K562 (cell line): ENCODE measurements around the gene ANO8. TPM values are rescaled to one million over a fixed set of nuclear protein-coding genes. Genes with fewer than 3 reads are reported as not detected.
A peak's percentile ranks its signal among the peaks of the same experiment; 100 is the strongest.

Source experiments
- AFF4 ChIP-seq: sonication (generic); formaldehyde crosslinking; IDR thresholded peaks from 2 replicates; pipeline ENCODE4 v1.8.0; 2023; ENCODE audit warnings: mild to moderate bottlenecking, missing genetic modification reagents
- CBX3 ChIP-seq, 2 experiments: IDR thresholded peaks; 1 replicate in 1 of 2; 2 replicates in 1 of 2; pipeline ENCODE4 v1.6.1; 2012; ENCODE audit warnings: inconsistent platforms in 2 of 2, low read length in 2 of 2, borderline replicate concordance in 1 of 2, control low read depth in 1 of 2
- CREB1 ChIP-seq, 2 experiments: sonication (generic) in 1 of 2; formaldehyde crosslinking in 1 of 2; IDR thresholded peaks; 2 replicates each; pipeline versions ENCODE4 v1.6.1 to v1.8.0; 2012 to 2022; ENCODE audit warnings: inconsistent platforms in 1 of 2, mild to moderate bottlenecking in 1 of 2, missing genetic modification reagents in 1 of 2, moderate library complexity in 1 of 2
- CXXC5 ChIP-seq: fragments of 250-450 bp; sonication (Bioruptor Pico); IDR thresholded peaks from 2 replicates; pipeline ENCODE4 v1.8.0; 2022; ENCODE audit warnings: inconsistent platforms, mild to moderate bottlenecking, moderate library complexity
- GMEB1 ChIP-seq: fragments of 250-450 bp; sonication (Bioruptor Pico); IDR thresholded peaks from 2 replicates; pipeline ENCODE4 v1.4.0; 2020; ENCODE audit warnings: mild to moderate bottlenecking
- HMBOX1 ChIP-seq: sonication (generic); IDR thresholded peaks from 2 replicates; pipeline ENCODE4 v1.6.1; 2016
- HMGN3 ChIP-seq: IDR thresholded peaks from 2 replicates; pipeline ENCODE4 v1.6.1; 2011; ENCODE audit warnings: borderline replicate concordance, low read depth, mild to moderate bottlenecking, mixed read lengths, low read length; ENCODE audit not compliant: insufficient read length; ENCODE audit errors: extremely low read depth
- HNRNPL ChIP-seq: fragments of 200-400 bp; formaldehyde crosslinking; IDR thresholded peaks from 2 replicates; pipeline ENCODE4 v1.6.1; 2017; ENCODE audit warnings: low read depth, mild to moderate bottlenecking, low read length
- ILK ChIP-seq: fragments of 450-650 bp; IDR thresholded peaks from 2 replicates; pipeline ENCODE4 v1.6.1; 2016; ENCODE audit warnings: missing genetic modification characterization, low read depth, mild to moderate bottlenecking, missing compliant biosample characterization, moderate library complexity, borderline replicate concordance
- KLF16 ChIP-seq: IDR thresholded peaks from 2 replicates; pipeline ENCODE4 v1.6.1; 2016; ENCODE audit warnings: antibody characterized with exemption
- NCOA2 ChIP-seq, 2 experiments: fragments of 450-650 bp; IDR thresholded peaks; 2 replicates each; pipeline ENCODE4 v1.6.1; 2018; ENCODE audit warnings: mild to moderate bottlenecking in 2 of 2, moderate library complexity in 1 of 2; ENCODE audit not compliant: partially characterized antibody in 2 of 2
- NRF1 ChIP-seq, 2 experiments: fragments of 450-650 bp; IDR thresholded peaks in 1 of 2; conservative IDR thresholded peaks in 1 of 2; 2 replicates each; pipeline ENCODE4 v1.6.1; 2014; ENCODE audit warnings: mild to moderate bottlenecking in 2 of 2
- PHF8 ChIP-seq: fragments of 200-600 bp; sonication (generic); IDR thresholded peaks from 2 replicates; pipeline ENCODE4 v1.6.1; 2012; ENCODE audit warnings: mixed run types, mild to moderate bottlenecking, inconsistent platforms, low read length, moderate library complexity, borderline replicate concordance
- PML ChIP-seq: IDR thresholded peaks from 2 replicates; pipeline ENCODE4 v1.6.1; 2012; ENCODE audit warnings: low read length, inconsistent platforms
- ZC3H8 ChIP-seq: fragments of 450-650 bp; IDR thresholded peaks from 2 replicates; pipeline ENCODE4 v1.6.1; 2017
- ZNF316 ChIP-seq: fragments of 450-650 bp; IDR thresholded peaks from 2 replicates; pipeline ENCODE4 v1.6.1; 2016
- polyA plus RNA-seq, 8 experiments: library from polyadenylated mRNA; depleted of rRNA in 4 of 8; stranded (reverse) in 5 of 8; unstranded in 3 of 8; fragments of >200 nt; fragmentation: Nextera tagmentation in 2 of 8; fragmentation: Illumina TruSeq in 1 of 8; extraction: Ambion mirVana in 2 of 8; extraction: Trizol in 1 of 8; gene quantifications; 2 replicates each; pipeline versions ENCODE4 v1.2.1 to v1.2.3, GENCODE V29; 2011 to 2014; ENCODE audit warnings: inconsistent platforms in 1 of 8, missing spikeins in 1 of 8
- total RNA-seq, 7 experiments: library from RNA; depleted of rRNA in 6 of 7; stranded (reverse); fragments of >200 nt in 6 of 7; fragmentation: Illumina TruSeq in 2 of 7; extraction: Trizol in 2 of 7; gene quantifications; 2 replicates each; pipeline versions ENCODE4 v1.2.1 to v1.2.3, GENCODE V29; 2011 to 2021; ENCODE audit warnings: low replicate concordance in 1 of 7
- TF ChIP-seq, protein P1 (sequence below), 2 experiments: fragments of 150-350 bp in 1 of 2; IDR thresholded peaks; 2 replicates each; pipeline ENCODE4 v1.6.1; 2012 to 2016; ENCODE audit warnings: low read depth in 2 of 2, low read length in 2 of 2, mild to moderate bottlenecking in 1 of 2, moderate library complexity in 1 of 2

ANO8 gene
- total and polyA plus RNA-seq, 9 of the 15 experiments (the other 6 are each of a cell fraction or from before 2014, with no cell fraction given), result 0.07 to 7.6 (median 2.3) TPM; not detected in 1

DNA sequence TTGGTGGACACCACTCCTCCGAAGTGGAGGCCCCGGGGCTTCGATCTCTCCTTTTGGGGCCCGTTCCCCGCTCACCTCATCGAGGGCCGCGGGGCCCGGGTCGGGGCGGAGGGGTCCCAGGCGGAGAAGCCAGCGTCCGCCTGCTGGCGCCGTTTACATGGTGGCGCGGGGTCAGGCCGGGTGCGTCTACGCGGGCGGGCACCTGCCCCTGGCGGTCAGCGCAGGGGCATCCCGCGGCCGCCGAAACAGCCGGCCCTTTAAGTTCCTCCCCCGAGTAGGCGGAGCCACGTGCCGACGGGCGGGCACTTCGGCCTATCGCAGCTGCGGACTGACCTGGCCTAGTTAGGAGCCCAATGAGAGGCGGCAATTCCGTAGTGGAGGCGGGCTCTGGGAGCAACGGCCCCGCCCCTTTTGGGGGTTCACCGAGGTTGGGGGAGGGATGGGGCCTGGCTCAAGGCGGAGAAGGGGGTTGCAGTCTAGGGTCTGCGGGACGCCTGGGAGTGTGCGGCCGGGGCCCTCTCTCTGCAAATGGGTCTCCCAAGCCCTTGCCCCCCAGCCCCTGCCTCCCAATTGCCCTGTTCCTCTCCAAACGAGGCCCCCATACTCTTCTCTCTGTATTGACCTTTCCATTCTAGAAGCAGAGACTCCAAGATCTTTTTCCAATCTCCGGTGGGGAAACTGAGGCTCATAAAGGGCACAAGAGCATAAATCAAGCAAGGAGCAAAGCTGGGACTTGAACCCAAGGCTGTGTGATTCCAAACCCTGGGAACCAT lies 31.3 kb downstream of the ANO8 start, which contains the start of gene ABHD8 (continued):
- TF ChIP-seq HMGN3 (peak; percentile 68), CREB1 (IDR thresholded peaks at IDR 0.05) (peak; percentile 74), CREB1 (CRISPR knock-in tag; IDR thresholded peaks at IDR 0.05) (peak; percentile 92), CBX3 (IDR thresholded peaks at IDR 0.05; ENCODE audit: borderline replicate concordance in 1 of 2, low read length in 2 of 2) (no peak), CXXC5 (CRISPR knock-in tag) (peak; percentile 86), ZNF316 (no peak), AFF4 (CRISPR knock-in tag) (no peak; the same call in 1 of the 2 replicates), KLF16 (no peak), NRF1 (conservative IDR thresholded peaks at IDR 0.05 in 1 of 2, IDR thresholded peaks at IDR 0.05 in 1 of 2) (peak; percentile 82 to 84), NCOA2 (IDR thresholded peaks at IDR 0.05; ENCODE audit: partially characterized antibody in 2 of 2) (no peak), HNRNPL (peak; percentile 90), ILK (tag) (no peak), ZC3H8 (no peak), PML (0 out of 2 replicates have a peak, but pooled peaks have one; percentile 22), HMBOX1 (no peak), PHF8 (peak; percentile 72; the same call in 1 of the 2 replicates), GMEB1 (CRISPR knock-in tag) (peak; percentile 64)
- TF ChIP-seq, protein P1, sequence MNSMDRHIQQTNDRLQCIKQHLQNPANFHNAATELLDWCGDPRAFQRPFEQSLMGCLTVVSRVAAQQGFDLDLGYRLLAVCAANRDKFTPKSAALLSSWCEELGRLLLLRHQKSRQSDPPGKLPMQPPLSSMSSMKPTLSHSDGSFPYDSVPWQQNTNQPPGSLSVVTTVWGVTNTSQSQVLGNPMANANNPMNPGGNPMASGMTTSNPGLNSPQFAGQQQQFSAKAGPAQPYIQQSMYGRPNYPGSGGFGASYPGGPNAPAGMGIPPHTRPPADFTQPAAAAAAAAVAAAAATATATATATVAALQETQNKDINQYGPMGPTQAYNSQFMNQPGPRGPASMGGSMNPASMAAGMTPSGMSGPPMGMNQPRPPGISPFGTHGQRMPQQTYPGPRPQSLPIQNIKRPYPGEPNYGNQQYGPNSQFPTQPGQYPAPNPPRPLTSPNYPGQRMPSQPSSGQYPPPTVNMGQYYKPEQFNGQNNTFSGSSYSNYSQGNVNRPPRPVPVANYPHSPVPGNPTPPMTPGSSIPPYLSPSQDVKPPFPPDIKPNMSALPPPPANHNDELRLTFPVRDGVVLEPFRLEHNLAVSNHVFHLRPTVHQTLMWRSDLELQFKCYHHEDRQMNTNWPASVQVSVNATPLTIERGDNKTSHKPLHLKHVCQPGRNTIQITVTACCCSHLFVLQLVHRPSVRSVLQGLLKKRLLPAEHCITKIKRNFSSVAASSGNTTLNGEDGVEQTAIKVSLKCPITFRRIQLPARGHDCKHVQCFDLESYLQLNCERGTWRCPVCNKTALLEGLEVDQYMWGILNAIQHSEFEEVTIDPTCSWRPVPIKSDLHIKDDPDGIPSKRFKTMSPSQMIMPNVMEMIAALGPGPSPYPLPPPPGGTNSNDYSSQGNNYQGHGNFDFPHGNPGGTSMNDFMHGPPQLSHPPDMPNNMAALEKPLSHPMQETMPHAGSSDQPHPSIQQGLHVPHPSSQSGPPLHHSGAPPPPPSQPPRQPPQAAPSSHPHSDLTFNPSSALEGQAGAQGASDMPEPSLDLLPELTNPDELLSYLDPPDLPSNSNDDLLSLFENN (IDR thresholded peaks at IDR 0.05; ENCODE audit: low read depth in 2 of 2, low read length in 2 of 2), result peak in 1 of 2 experiments; percentile 37; a peak in 1 of 4 replicates
